K562 (cell line): ENCODE measurements around the gene DOK1. TPM values are rescaled to one million over a fixed set of nuclear protein-coding genes. Genes with fewer than 3 reads are reported as not detected.

ENCODE experiments used
- ATAC-seq: fragments of 200-7000 bp; cut with Tn5 transposase; 3 replicates; pipeline ENCODE4 v1.9.1; 2020; ENCODE audit warnings: moderate library complexity
- BruUV-seq: library from RNA; stranded (reverse); fragments of 400-500 nt; replicated peaks from 2 replicates; lab custom pipeline; 2021; lab: Mats Ljungman, UMichigan
- CTCF ChIA-PET: fragments of 300-600 bp; formaldehyde crosslinking; extraction: SDS; loops from one replicate; lab custom pipeline; 2021; ENCODE audit warnings: low intra/inter-chr PET ratio; lab: Yijun Ruan, JAX
- POLR2A ChIA-PET: fragments of 300-600, 350-650 bp; sonication (Branson Sonifier 250); formaldehyde crosslinking; extraction: SDS; loops from one replicate; lab custom pipeline; 2021; ENCODE audit warnings: antibody characterized with exemption, inconsistent platforms; lab: Yijun Ruan, JAX
- DNase-seq, 4 experiments: peaks; one replicate each; pipeline versions ENCODE4 v3.0.0 to v3.0.0-alpha.2; 2011 to 2018; ENCODE audit warnings: low spot score in 3 of 4, mixed read lengths in 3 of 4; ENCODE audit errors: extremely low read depth in 1 of 4
- FAIRE-seq: peaks from 2 replicates; lab custom pipeline; 2011; peaks lifted over from hg19 to GRCh38; lab: Jason Lieb, UNC
- H2AFZ ChIP-seq: 2 replicates; pipeline ENCODE4 v1.6.0; 2011; ENCODE audit warnings: low read depth, low read length, control low read depth, inconsistent platforms
- H3K27ac ChIP-seq: fragments of 200-600 bp; 3 replicates; pipeline ENCODE4 v1.8.0; 2011; ENCODE audit warnings: low read depth, mild to moderate bottlenecking, control low read depth, inconsistent platforms, low read length, moderate library complexity, mixed read lengths; ENCODE audit errors: extremely low read depth
- H3K27me3 ChIP-seq, 2 experiments: fragments of 300-600 bp in 1 of 2; 2 replicates in 1 of 2; 3 replicates in 1 of 2; pipeline versions ENCODE4 v1.6.0 to v1.8.0; 2011; ENCODE audit warnings: inconsistent platforms in 2 of 2, low read length in 2 of 2, mild to moderate bottlenecking in 1 of 2, mixed read lengths in 1 of 2, moderate library complexity in 1 of 2; ENCODE audit not compliant: control insufficient read depth in 2 of 2, insufficient read depth in 2 of 2
- H3K36me3 ChIP-seq: fragments of 300-600 bp; 3 replicates; pipeline ENCODE4 v1.8.0; 2011; ENCODE audit warnings: mild to moderate bottlenecking, low read length, inconsistent platforms; ENCODE audit not compliant: control insufficient read depth, insufficient read depth
- H3K4me1 ChIP-seq, 2 experiments: fragments of 200-600 bp in 1 of 2; replicated peaks in 1 of 2; 2 replicates in 1 of 2; 3 replicates in 1 of 2; pipeline versions ENCODE4 v1.5.1 to v1.8.0; 2011; ENCODE audit warnings: inconsistent platforms in 2 of 2, low read length in 2 of 2, mild to moderate bottlenecking in 1 of 2, mixed read lengths in 1 of 2, moderate library complexity in 1 of 2; ENCODE audit not compliant: control insufficient read depth in 2 of 2, insufficient read depth in 2 of 2
- H3K4me2 ChIP-seq: 2 replicates; pipeline ENCODE4 v1.6.1; 2011; ENCODE audit warnings: low read length, control low read depth, inconsistent platforms, mixed read lengths; ENCODE audit not compliant: insufficient read depth
- H3K4me3 ChIP-seq: fragments of 200-600 bp; sonication (generic), shearing (Covaris generic); 2 replicates; pipeline ENCODE4 v1.5.1; 2016; ENCODE audit warnings: control low read depth, inconsistent platforms
- H3K79me2 ChIP-seq: fragments of 200-600 bp; 3 replicates; pipeline ENCODE4 v1.8.0; 2011; ENCODE audit warnings: low read length, inconsistent platforms; ENCODE audit not compliant: control insufficient read depth, insufficient read depth
- H3K9ac ChIP-seq, 2 experiments: 2 replicates each; pipeline versions ENCODE4 v1.6.0 to v1.6.1; 2011; ENCODE audit warnings: low read depth in 2 of 2, low read length in 2 of 2, control low read depth in 1 of 2, inconsistent platforms in 1 of 2, mild to moderate bottlenecking in 1 of 2, mixed read lengths in 1 of 2; ENCODE audit not compliant: insufficient read depth in 1 of 2
- H3K9me1 ChIP-seq: one replicate; pipeline ENCODE4 v1.6.0; 2011; ENCODE audit warnings: inconsistent platforms, mild to moderate bottlenecking, low read length, moderate library complexity; ENCODE audit not compliant: control insufficient read depth, insufficient read depth
- H3K9me3 ChIP-seq: replicated peaks from 2 replicates; pipeline ENCODE4 v1.5.1; 2011; ENCODE audit warnings: low read depth, low read length, inconsistent platforms; ENCODE audit not compliant: control insufficient read depth, insufficient read depth
- H4K20me1 ChIP-seq: replicated peaks from 2 replicates; pipeline ENCODE4 v1.6.1; 2011; ENCODE audit warnings: low read length, inconsistent platforms, mixed read lengths; ENCODE audit not compliant: control insufficient read depth, insufficient read depth
- CAMTA2 ChIP-seq: fragments of 250-450 bp; sonication (Bioruptor Pico); conservative IDR thresholded peaks from 2 replicates; pipeline ENCODE4 v1.5.1; 2022
- CREB1 ChIP-seq, 2 experiments: sonication (generic) in 1 of 2; formaldehyde crosslinking in 1 of 2; IDR thresholded peaks; 2 replicates each; pipeline versions ENCODE4 v1.6.1 to v1.8.0; 2012 to 2022; ENCODE audit warnings: inconsistent platforms in 1 of 2, mild to moderate bottlenecking in 1 of 2, missing genetic modification reagents in 1 of 2, moderate library complexity in 1 of 2
- MAFK ChIP-seq: IDR thresholded peaks from 2 replicates; pipeline ENCODE4 v1.6.1; 2011; ENCODE audit warnings: low read length, improper control_type of control experiment
- NCOA6 ChIP-seq: fragments of 450-650 bp; IDR thresholded peaks from 2 replicates; pipeline ENCODE4 v1.6.1; 2017; ENCODE audit warnings: mild to moderate bottlenecking
- PTBP1 ChIP-seq: fragments of 200-400 bp; formaldehyde crosslinking; IDR thresholded peaks from 2 replicates; pipeline ENCODE4 v1.6.1; 2017; ENCODE audit warnings: low read depth, low read length
- RBM14 ChIP-seq: fragments of 200-400 bp; formaldehyde crosslinking; IDR thresholded peaks from 2 replicates; pipeline ENCODE4 v1.6.1; 2018; ENCODE audit warnings: low read depth, mild to moderate bottlenecking, low read length, moderate library complexity, borderline replicate concordance; ENCODE audit not compliant: insufficient read depth
- SMAD2 ChIP-seq: fragments of 150-350 bp; IDR thresholded peaks from 2 replicates; pipeline ENCODE4 v1.6.1; 2014; ENCODE audit warnings: low read depth, mild to moderate bottlenecking, low read length
- XRCC5 ChIP-seq: fragments of 200-400 bp; formaldehyde crosslinking; IDR thresholded peaks from 2 replicates; pipeline ENCODE4 v1.6.1; 2017; ENCODE audit warnings: low read depth, mild to moderate bottlenecking, low read length
- ZNF12 ChIP-seq: sonication (generic); formaldehyde crosslinking; IDR thresholded peaks from 2 replicates; pipeline ENCODE4 v1.4.0; 2020; ENCODE audit warnings: mild to moderate bottlenecking, missing genetic modification reagents
- WGBS: fragments of 100-300 bp; shearing (Covaris generic); methylation state at CpG from one replicate; pipeline ENCODE4 v1.1.6; 2016; ENCODE audit warnings: low coverage, mixed read lengths; ENCODE audit not compliant: insufficient coverage; ENCODE audit errors: missing lambda C conversion rate; 5-methylcytosine and 5-hydroxymethylcytosine counted together
- in situ Hi-C: fragments of 300-500 bp; cut with MboI; formaldehyde crosslinking; loops from 4 replicates; pipeline ENCODE4 v1.15.0; 2018; ENCODE audit warnings: inconsistent platforms, mixed read lengths
- intact Hi-C: fragments of 100-400 bp; cut with micrococcal nuclease; formaldehyde crosslinking; loops from 2 replicates; pipeline ENCODE4 v1.14.2; 2022
- polyA plus RNA-seq, 8 experiments: library from polyadenylated mRNA; depleted of rRNA in 4 of 8; stranded (reverse) in 5 of 8; unstranded in 3 of 8; fragments of >200 nt; fragmentation: Nextera tagmentation in 2 of 8; fragmentation: Illumina TruSeq in 1 of 8; extraction: Ambion mirVana in 2 of 8; extraction: Trizol in 1 of 8; gene quantifications; 2 replicates each; pipeline versions ENCODE4 v1.2.1 to v1.2.3, GENCODE V29; 2011 to 2014; ENCODE audit warnings: inconsistent platforms in 1 of 8, missing spikeins in 1 of 8
- total RNA-seq, 7 experiments: library from RNA; depleted of rRNA in 6 of 7; stranded (reverse); fragments of >200 nt in 6 of 7; fragmentation: Illumina TruSeq in 2 of 7; extraction: Trizol in 2 of 7; gene quantifications; 2 replicates each; pipeline versions ENCODE4 v1.2.1 to v1.2.3, GENCODE V29; 2011 to 2021; ENCODE audit warnings: low replicate concordance in 1 of 7
- TF ChIP-seq, protein P1 (sequence below): IDR thresholded peaks from 2 replicates; pipeline ENCODE4 v1.6.1; 2011; ENCODE audit warnings: borderline replicate concordance, low read depth, mild to moderate bottlenecking, moderate library complexity, low read length; ENCODE audit not compliant: insufficient read depth, poor library complexity, severe bottlenecking

DOK1 gene
- total and polyA plus RNA-seq, 9 of the 15 experiments (the other 6 are each of a cell fraction or from before 2014, with no cell fraction given): 0.59 to 36.4 (median 16.1) TPM

DNA sequence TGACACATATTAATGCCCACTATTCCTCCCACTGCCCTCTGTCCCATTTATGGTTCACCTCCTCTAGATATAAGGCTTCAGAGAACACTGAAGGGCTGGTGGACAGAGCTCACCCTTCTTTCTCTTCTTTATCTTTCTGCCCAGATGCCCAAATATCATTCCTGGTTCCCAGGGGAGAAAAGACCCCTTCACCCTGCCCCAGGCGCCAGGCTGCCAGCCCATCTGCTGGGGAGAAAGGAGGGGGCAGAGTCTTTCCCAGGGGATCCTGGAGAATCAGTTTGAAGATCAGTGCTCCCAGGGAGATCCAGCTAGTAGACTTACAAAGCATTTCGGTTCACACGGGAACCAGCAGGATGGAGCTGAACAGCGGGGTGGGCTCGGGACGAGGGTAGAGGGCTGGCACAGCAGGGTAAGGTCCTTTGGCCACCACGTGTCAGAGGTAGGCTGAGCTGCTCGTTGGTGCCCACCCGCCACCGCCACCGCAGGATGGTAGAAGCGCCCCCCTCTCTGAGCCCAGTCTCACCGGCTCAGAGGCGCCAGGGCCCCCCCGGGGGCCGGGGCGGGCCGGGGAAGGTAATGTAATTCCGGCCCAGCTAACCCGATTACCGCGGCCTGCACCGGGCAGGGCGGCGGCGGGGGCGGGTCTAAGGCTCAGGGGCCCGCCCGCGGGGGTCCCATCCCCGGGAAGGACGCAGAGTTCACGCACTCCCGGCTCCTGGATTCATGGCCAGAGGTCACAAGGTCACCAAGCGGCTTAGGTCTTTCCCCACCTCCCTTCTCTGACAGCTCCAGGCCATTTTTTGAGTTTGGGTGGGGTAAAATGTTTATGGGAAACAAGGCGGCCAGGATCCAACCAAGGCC, 41.5 kb upstream of the DOK1 start (continued):
- TF ChIP-seq CREB1 (IDR thresholded peaks at IDR 0.05): no peak
- no peak for TF ChIP-seq CREB1 (CRISPR knock-in tag; IDR thresholded peaks at IDR 0.05)
- TF ChIP-seq XRCC5: no peak
- no peak for TF ChIP-seq SMAD2
- TF ChIP-seq ZNF12 (CRISPR knock-in tag): no peak
- TF ChIP-seq RBM14: no peak
- TF ChIP-seq CAMTA2 (CRISPR knock-in tag): no peak
- TF ChIP-seq MAFK: no peak

DNA sequence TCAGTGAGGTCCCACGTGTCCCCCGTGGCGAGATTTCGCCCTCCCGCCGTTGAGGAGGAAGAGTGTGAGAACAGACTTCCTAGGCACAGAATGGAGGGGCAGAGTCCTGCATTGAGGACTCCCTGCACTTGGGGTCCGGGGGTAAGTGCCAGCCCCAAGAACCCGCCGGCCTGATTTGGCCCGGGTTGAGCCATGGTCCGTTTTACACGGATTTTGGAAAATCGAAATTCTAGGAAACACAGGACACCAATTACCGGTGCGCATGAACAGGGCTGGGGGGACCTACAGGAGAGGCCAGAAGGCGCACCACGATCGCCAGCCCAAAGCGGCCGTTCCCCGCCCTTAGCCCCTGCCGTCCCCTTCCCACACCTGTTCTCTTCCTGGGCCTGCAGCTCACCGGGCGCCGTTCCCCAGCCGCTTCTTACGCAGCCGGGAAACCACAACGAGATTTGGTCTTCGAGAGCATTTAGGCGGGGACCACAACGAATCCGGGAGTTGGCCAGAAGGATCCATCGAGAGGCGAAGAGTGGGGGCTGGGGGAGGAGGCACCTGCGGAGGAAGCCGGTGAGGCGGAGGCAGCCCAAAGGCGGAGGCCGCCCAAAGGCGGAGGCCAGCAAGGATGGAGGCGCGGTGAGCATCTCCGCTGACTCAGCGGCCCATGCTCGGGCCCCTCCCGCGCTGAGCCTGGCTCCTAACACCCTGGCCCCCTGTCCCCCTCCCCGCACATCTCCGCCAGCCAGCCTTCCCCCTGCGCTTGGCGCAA, 40.7 kb upstream of the DOK1 start:
- H3K27me3 ChIP-seq: no peaks in the 10 kb centered on the region
- no peak overlapping the region for H2AFZ ChIP-seq
- FAIRE-seq: no peak

More for the DNA sequence above, 40.7 kb upstream of the DOK1 start:
- H3K4me2 ChIP-seq: no peak overlapping the region
- no peak overlapping the region for H3K9ac ChIP-seq
- no peaks in the 10 kb centered on the region for H3K9me3 ChIP-seq
- no peak for DNase-seq
- no peak for ATAC-seq
- H3K9me1 ChIP-seq: no peaks in the 10 kb centered on the region
- H3K4me1 ChIP-seq: peaks cover 11 to 27% of the 10 kb centered on the region in 2 experiments; a peak in 4 of 5 replicates
- POLR2A ChIA-PET: no interaction called here
- H3K27ac ChIP-seq: no peak overlapping the region
- no peaks in the 10 kb centered on the region for H3K79me2 ChIP-seq
- intact Hi-C loops: no loop called here
- in situ Hi-C loops: no loop called here
- 85% methylated on average over 29 of the region's 52 CpGs for WGBS
- no TSS peak for BruUV-seq
- CTCF ChIA-PET: no interaction called here
- no peak for TF ChIP-seq PTBP1
- TF ChIP-seq, protein P1, sequence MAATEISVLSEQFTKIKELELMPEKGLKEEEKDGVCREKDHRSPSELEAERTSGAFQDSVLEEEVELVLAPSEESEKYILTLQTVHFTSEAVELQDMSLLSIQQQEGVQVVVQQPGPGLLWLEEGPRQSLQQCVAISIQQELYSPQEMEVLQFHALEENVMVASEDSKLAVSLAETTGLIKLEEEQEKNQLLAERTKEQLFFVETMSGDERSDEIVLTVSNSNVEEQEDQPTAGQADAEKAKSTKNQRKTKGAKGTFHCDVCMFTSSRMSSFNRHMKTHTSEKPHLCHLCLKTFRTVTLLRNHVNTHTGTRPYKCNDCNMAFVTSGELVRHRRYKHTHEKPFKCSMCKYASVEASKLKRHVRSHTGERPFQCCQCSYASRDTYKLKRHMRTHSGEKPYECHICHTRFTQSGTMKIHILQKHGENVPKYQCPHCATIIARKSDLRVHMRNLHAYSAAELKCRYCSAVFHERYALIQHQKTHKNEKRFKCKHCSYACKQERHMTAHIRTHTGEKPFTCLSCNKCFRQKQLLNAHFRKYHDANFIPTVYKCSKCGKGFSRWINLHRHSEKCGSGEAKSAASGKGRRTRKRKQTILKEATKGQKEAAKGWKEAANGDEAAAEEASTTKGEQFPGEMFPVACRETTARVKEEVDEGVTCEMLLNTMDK: no peak
- no peak for TF ChIP-seq NCOA6
- no peak overlapping the region for H3K4me3 ChIP-seq
- H4K20me1 ChIP-seq: no peaks in the 10 kb centered on the region
- no peaks in the 10 kb centered on the region for H3K36me3 ChIP-seq
